K562 (cell line): ENCODE data around the gene BRICD5. TPM values are rescaled to one million over a fixed set of nuclear protein-coding genes. Genes with fewer than 3 reads are reported as not detected.
A peak's percentile ranks its signal among the peaks of the same experiment; 100 is the strongest.

Source experiments
- ATF3 ChIP-seq, 2 experiments: fragments of 450-650 bp in 1 of 2; sonication (generic) in 1 of 2; formaldehyde crosslinking in 1 of 2; IDR thresholded peaks in 1 of 2; conservative IDR thresholded peaks in 1 of 2; 2 replicates each; pipeline versions ENCODE4 v1.6.1 to v1.8.1; 2016 to 2023; ENCODE audit warnings: mild to moderate bottlenecking in 2 of 2, moderate library complexity in 2 of 2, inconsistent platforms in 1 of 2, missing genetic modification reagents in 1 of 2
- CBFB ChIP-seq: sonication (generic); formaldehyde crosslinking; IDR thresholded peaks from 2 replicates; pipeline ENCODE4 v1.4.0; 2020; ENCODE audit warnings: mild to moderate bottlenecking, missing genetic modification reagents
- CTCF ChIP-seq, 3 experiments: IDR thresholded peaks in 2 of 3; conservative IDR thresholded peaks in 1 of 3; 2 replicates each; pipeline ENCODE4 v1.5.1; 2011 to 2012; ENCODE audit warnings: low read length in 3 of 3, mild to moderate bottlenecking in 3 of 3, control low read depth in 2 of 3, improper control_type of control experiment in 1 of 3, inconsistent platforms in 1 of 3, low read depth in 1 of 3, mixed read lengths in 1 of 3, moderate library complexity in 1 of 3; ENCODE audit not compliant: insufficient read depth in 2 of 3
- ETV5 ChIP-seq: sonication (generic); formaldehyde crosslinking; IDR thresholded peaks from 2 replicates; pipeline ENCODE4 v1.4.0; 2020; ENCODE audit warnings: low read depth, mild to moderate bottlenecking, missing genetic modification reagents
- FOXJ3 ChIP-seq: sonication (generic); formaldehyde crosslinking; IDR thresholded peaks from 2 replicates; pipeline ENCODE4 v1.4.0; 2020; ENCODE audit warnings: mild to moderate bottlenecking, missing genetic modification reagents
- KLF16 ChIP-seq: IDR thresholded peaks from 2 replicates; pipeline ENCODE4 v1.6.1; 2016; ENCODE audit warnings: antibody characterized with exemption
- NCOR1 ChIP-seq: fragments of 450-650 bp; IDR thresholded peaks from 2 replicates; pipeline ENCODE4 v1.6.1; 2016; ENCODE audit warnings: mild to moderate bottlenecking, moderate library complexity
- SMAD1 ChIP-seq: fragments of 150-350 bp; IDR thresholded peaks from 2 replicates; pipeline ENCODE4 v1.6.1; 2014; ENCODE audit warnings: low read length, low read depth; ENCODE audit not compliant: partially characterized antibody
- SMARCC2 ChIP-seq: fragments of 450-650 bp; IDR thresholded peaks from 2 replicates; pipeline ENCODE4 v1.6.1; 2017; ENCODE audit warnings: antibody characterized with exemption, moderate library complexity, mild to moderate bottlenecking, low read depth
- SRSF7 ChIP-seq: fragments of 200-400 bp; formaldehyde crosslinking; optimal IDR thresholded peaks from 2 replicates; pipeline ENCODE3; 2017; ENCODE audit warnings: mild to moderate bottlenecking, low read depth, low read length
- TEAD1 ChIP-seq, 2 experiments: fragments of 450-650 bp in 1 of 2; sonication (generic) in 1 of 2; formaldehyde crosslinking; IDR thresholded peaks; 2 replicates each; pipeline versions ENCODE4 v1.4.0 to v1.8.0; 2020 to 2022; ENCODE audit warnings: mild to moderate bottlenecking in 2 of 2, missing genetic modification reagents in 1 of 2
- TOE1 ChIP-seq, 2 experiments: fragments of 450-650 bp in 1 of 2; sonication (generic) in 1 of 2; formaldehyde crosslinking in 1 of 2; IDR thresholded peaks; 2 replicates each; pipeline versions ENCODE4 v1.7.1 to v1.8.0; 2016 to 2022; ENCODE audit warnings: borderline replicate concordance in 2 of 2, mild to moderate bottlenecking in 2 of 2, antibody characterized with exemption in 1 of 2, inconsistent platforms in 1 of 2, low read depth in 1 of 2, missing genetic modification reagents in 1 of 2, moderate library complexity in 1 of 2
- ZFP36 ChIP-seq: fragments of 150-350 bp; IDR thresholded peaks from 2 replicates; pipeline ENCODE4 v1.6.1; 2018; ENCODE audit warnings: low read length, low read depth; ENCODE audit not compliant: partially characterized antibody
- ZNF239 ChIP-seq: fragments of 250-450 bp; sonication (Bioruptor Pico); IDR thresholded peaks from 2 replicates; pipeline ENCODE4 v1.4.0; 2020; ENCODE audit warnings: mild to moderate bottlenecking
- ZNF324 ChIP-seq: fragments of 250-450 bp; sonication (Bioruptor Pico); IDR thresholded peaks from 2 replicates; pipeline ENCODE4 v1.4.0; 2020; ENCODE audit warnings: mild to moderate bottlenecking
- polyA plus RNA-seq, 8 experiments: library from polyadenylated mRNA; depleted of rRNA in 4 of 8; stranded (reverse) in 5 of 8; unstranded in 3 of 8; fragments of >200 nt; fragmentation: Nextera tagmentation in 2 of 8; fragmentation: Illumina TruSeq in 1 of 8; extraction: Ambion mirVana in 2 of 8; extraction: Trizol in 1 of 8; gene quantifications; 2 replicates each; pipeline versions ENCODE4 v1.2.1 to v1.2.3, GENCODE V29; 2011 to 2014; ENCODE audit warnings: inconsistent platforms in 1 of 8, missing spikeins in 1 of 8
- total RNA-seq, 7 experiments: library from RNA; depleted of rRNA in 6 of 7; stranded (reverse); fragments of >200 nt in 6 of 7; fragmentation: Illumina TruSeq in 2 of 7; extraction: Trizol in 2 of 7; gene quantifications; 2 replicates each; pipeline versions ENCODE4 v1.2.1 to v1.2.3, GENCODE V29; 2011 to 2021; ENCODE audit warnings: low replicate concordance in 1 of 7
- TF ChIP-seq, protein P1 (sequence below): sonication (generic); formaldehyde crosslinking; IDR thresholded peaks from 2 replicates; pipeline ENCODE4 v1.8.0; 2023; ENCODE audit warnings: mild to moderate bottlenecking, missing genetic modification reagents
- TF ChIP-seq, protein P2 (sequence below): sonication (generic); formaldehyde crosslinking; IDR thresholded peaks from 2 replicates; pipeline ENCODE4 v1.8.0; 2022; ENCODE audit warnings: missing genetic modification reagents, mild to moderate bottlenecking, borderline replicate concordance

Gene BRICD5
- total and polyA plus RNA-seq, 9 of the 15 experiments (the other 6 are each of a cell fraction or from before 2014, with no cell fraction given), result 0.24 to 15.1 (median 2.4) TPM; not detected in 1

DNA sequence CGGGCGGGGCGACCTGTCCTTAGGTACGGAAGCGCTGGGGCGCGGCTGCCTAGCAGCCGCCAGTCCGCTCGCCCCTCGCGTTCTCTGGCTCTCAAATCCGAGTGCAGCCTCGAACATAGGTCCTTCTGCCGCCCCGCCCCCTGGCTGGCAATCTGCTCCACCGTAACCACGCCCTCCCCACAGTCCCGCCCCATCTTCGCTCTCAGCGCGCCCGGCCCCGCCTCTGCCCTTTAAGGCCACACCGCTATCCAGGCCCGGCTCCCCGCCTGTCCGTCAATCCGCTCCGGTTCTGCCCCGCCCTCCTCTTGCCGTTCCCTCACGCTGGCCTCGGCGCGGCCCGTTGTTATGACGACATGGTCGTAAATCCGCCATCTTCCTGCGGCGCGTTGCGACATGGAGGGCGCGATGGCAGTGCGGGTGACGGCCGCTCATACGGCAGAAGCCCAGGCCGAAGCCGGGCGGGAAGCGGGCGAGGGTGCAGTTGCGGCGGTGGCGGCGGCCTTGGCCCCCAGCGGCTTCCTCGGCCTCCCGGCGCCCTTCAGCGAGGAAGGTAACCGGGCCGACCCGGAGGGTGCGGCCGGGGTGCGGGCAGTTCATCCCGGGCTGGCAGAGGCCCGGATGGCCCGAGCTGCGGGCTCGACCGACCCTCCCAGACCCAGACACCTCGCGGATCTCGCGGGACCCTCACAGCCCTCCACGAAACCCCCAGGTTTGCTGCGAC is 12.7 kb upstream of the BRICD5 start, which contains the start of gene E4F1 (continued):
- TF ChIP-seq, protein P1, sequence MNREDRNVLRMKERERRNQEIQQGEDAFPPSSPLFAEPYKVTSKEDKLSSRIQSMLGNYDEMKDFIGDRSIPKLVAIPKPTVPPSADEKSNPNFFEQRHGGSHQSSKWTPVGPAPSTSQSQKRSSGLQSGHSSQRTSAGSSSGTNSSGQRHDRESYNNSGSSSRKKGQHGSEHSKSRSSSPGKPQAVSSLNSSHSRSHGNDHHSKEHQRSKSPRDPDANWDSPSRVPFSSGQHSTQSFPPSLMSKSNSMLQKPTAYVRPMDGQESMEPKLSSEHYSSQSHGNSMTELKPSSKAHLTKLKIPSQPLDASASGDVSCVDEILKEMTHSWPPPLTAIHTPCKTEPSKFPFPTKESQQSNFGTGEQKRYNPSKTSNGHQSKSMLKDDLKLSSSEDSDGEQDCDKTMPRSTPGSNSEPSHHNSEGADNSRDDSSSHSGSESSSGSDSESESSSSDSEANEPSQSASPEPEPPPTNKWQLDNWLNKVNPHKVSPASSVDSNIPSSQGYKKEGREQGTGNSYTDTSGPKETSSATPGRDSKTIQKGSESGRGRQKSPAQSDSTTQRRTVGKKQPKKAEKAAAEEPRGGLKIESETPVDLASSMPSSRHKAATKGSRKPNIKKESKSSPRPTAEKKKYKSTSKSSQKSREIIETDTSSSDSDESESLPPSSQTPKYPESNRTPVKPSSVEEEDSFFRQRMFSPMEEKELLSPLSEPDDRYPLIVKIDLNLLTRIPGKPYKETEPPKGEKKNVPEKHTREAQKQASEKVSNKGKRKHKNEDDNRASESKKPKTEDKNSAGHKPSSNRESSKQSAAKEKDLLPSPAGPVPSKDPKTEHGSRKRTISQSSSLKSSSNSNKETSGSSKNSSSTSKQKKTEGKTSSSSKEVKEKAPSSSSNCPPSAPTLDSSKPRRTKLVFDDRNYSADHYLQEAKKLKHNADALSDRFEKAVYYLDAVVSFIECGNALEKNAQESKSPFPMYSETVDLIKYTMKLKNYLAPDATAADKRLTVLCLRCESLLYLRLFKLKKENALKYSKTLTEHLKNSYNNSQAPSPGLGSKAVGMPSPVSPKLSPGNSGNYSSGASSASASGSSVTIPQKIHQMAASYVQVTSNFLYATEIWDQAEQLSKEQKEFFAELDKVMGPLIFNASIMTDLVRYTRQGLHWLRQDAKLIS (CRISPR knock-in tag), result peak; percentile 0; the same call in 1 of the 2 replicates
- TF ChIP-seq TOE1 (IDR thresholded peaks at IDR 0.05; ENCODE audit: borderline replicate concordance) (no peak), TOE1 (CRISPR knock-in tag; IDR thresholded peaks at IDR 0.05; ENCODE audit: borderline replicate concordance, low read depth) (no peak; the same call in 1 of the 2 replicates), CBFB (CRISPR knock-in tag) (no peak), SMARCC2 (no peak), ZNF324 (CRISPR knock-in tag) (no peak), CTCF (IDR thresholded peaks at IDR 0.05 in 2 of 3, conservative IDR thresholded peaks at IDR 0.05 in 1 of 3; ENCODE audit: insufficient read depth in 2 of 3, low read depth in 1 of 3, low read length in 3 of 3) (0 out of 6 replicates have a peak, but pooled peaks of 1 of the 3 experiments have one; percentile 1), ZFP36 (no peak), ATF3 (IDR thresholded peaks at IDR 0.05) (peak; percentile 71), ATF3 (CRISPR knock-in tag; conservative IDR thresholded peaks at IDR 0.05) (no peak), KLF16 (no peak), NCOR1 (no peak), TEAD1 (CRISPR knock-in tag; IDR thresholded peaks at IDR 0.05) (peak in 1 of 2 experiments; percentile 21; a peak in 1 of 4 replicates), SRSF7 (no peak), ZNF239 (CRISPR knock-in tag) (no peak), ETV5 (CRISPR knock-in tag) (no peak; the same call in 1 of the 2 replicates), SMAD1 (no peak), FOXJ3 (no peak)
- TF ChIP-seq, protein P2, sequence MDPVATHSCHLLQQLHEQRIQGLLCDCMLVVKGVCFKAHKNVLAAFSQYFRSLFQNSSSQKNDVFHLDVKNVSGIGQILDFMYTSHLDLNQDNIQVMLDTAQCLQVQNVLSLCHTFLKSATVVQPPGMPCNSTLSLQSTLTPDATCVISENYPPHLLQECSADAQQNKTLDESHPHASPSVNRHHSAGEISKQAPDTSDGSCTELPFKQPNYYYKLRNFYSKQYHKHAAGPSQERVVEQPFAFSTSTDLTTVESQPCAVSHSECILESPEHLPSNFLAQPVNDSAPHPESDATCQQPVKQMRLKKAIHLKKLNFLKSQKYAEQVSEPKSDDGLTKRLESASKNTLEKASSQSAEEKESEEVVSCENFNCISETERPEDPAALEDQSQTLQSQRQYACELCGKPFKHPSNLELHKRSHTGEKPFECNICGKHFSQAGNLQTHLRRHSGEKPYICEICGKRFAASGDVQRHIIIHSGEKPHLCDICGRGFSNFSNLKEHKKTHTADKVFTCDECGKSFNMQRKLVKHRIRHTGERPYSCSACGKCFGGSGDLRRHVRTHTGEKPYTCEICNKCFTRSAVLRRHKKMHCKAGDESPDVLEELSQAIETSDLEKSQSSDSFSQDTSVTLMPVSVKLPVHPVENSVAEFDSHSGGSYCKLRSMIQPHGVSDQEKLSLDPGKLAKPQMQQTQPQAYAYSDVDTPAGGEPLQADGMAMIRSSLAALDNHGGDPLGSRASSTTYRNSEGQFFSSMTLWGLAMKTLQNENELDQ, result no peak
